H54 (cell line): ENCODE measurements around the gene SWSAP1.
"Not testable (repeated sequence)": the region's sequence is repeated elsewhere in the genome, so short reads cannot be mapped to it uniquely, and the experiment has no call there.

ENCODE experiments used
- DNase-seq: peaks from one replicate; pipeline ENCODE4 v3.0.0; 2011; ENCODE audit warnings: low spot score, mixed read lengths; ENCODE audit not compliant: insufficient read length
- FAIRE-seq: peaks from 3 replicates; lab custom pipeline; 2011; peaks lifted over from hg19 to GRCh38; lab: Jason Lieb, UNC
- POLR2A ChIP-seq: IDR thresholded peaks from 2 replicates; pipeline ENCODE4 v1.6.1; 2011; ENCODE audit warnings: low read depth, mild to moderate bottlenecking, low read length

SWSAP1 gene, protein sequence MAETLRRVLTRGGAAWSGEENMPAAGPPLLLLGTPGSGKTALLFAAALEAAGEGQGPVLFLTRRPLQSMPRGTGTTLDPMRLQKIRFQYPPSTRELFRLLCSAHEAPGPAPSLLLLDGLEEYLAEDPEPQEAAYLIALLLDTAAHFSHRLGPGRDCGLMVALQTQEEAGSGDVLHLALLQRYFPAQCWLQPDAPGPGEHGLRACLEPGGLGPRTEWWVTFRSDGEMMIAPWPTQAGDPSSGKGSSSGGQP

GRCh38 chr19:11374433-11375142, at the start of gene SWSAP1:
TSS of gene SWSAP1 (plus strand) at chr19:11374666. CDS start at chr19:11374681, 15 bp downstream.
- DNase-seq (peak; percentile 97), FAIRE-seq (peak; percentile 87)

DNA sequence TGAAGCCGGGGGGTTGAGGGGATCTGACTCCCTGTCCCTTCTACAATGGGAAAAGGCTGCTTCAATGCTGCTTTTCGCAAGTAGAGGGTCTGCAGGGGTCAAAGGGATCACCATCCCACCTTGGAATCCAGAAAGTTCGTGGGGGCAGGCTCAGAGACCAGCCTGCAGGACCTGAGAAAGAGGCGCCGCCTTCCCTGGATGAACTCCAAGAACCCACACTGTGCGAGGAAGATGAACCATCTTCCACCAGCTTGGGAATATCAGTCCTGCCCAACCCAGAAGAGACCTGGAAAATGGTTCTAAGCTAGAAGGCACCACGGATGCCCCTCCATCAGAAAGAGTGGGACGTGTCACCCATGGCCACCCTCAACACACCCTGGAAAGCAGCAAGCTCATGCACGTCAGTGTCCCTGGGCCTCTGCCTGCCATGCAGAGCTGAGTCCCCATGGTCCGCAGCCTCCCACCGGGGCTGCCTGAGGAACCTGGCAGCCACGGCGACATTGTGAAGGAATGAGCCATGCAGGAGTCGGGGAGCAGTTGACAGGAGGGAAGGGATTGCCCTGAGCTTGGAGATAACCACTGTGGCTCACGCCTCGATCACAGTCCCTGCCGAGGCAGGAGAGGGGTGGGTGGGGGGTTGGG, 49.6 kb upstream of the SWSAP1 start:
- TF ChIP-seq POLR2A: no peak
- FAIRE-seq (no peak), DNase-seq (no peak)

More at GRCh38 chr19:11374433-11375142, at the start of gene SWSAP1:
- TF ChIP-seq POLR2A: peak; percentile 55

DNA sequence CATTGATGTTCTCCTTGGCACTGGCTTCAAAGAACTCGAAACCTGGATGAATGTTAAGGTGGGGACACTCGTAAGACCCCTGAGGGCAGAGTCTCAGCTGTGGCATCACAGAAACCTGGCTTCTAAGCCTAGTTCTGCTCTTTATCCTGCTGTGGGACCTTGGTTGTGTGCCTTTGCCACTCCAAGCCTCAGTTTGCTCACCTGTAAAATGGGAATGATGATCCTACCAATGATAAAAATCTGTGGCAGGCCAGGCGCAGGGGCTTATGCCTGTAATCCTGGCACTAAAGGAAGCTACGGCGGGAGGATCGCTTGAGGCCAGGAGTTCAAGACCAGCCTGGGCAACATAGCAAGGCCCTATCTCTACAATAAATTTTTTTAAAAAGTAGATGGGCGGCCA, 48.9 kb upstream of the SWSAP1 start:
- no peak for TF ChIP-seq POLR2A
- FAIRE-seq: no peak
- DNase-seq: no peak

- TF ChIP-seq POLR2A: no peak
- no peak for DNase-seq
- FAIRE-seq: no peak
Observed at GRCh38 chr19:11330127-11330526, 44.3 kb upstream of the SWSAP1 start.

DNA sequence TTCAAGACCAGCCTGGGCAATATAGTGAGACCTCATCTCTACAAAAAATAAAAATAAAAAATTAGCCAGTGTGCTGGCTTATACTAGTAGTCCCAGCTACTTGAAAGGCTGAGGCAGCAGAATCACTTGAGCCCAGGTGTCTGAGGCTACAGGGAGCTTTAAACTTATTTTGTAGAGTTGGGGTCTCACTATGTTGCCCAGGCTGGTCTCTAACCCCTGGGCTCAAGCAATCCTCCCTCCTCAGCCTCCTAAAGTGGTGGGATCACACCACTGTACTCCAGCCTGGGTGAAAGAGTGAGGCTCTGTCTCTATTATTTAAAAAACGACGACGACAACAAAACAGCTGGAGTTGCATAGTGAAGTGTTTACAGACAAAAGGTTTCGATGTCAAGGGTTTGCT, 43.0 kb upstream of the SWSAP1 start:
- DNase-seq (no peak), FAIRE-seq (no peak)
- no peak for TF ChIP-seq POLR2A

DNA sequence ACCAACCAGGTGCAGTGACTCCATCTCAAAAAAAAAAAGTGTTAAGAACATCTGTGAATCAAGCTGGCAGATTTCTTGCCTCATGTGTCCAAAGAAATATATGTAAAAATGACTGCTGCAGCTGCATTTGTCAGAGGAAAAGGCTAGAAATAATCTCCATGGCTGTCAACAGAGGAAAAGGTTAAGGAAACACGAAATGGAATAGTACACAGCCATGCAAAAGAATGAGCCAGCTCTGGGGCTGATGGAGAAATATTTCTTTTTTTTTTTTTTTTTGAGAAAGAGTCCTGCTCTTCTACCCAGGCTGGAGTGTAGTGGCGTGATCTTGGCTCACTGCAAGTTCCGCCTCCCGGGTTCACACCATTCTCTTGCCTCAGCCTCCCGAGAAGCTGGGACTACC, 41.6 kb upstream of the SWSAP1 start:
- FAIRE-seq: no peak
- no peak for DNase-seq
- no peak for TF ChIP-seq POLR2A

- not testable (repeated sequence) for DNase-seq, FAIRE-seq
Observed at GRCh38 chr19:11333838-11334237, 40.6 kb upstream of the SWSAP1 start.

GRCh38 chr19:11335449-11336146, 38.9 kb upstream of the SWSAP1 start:
- TF ChIP-seq POLR2A: no peak
- no peak for FAIRE-seq
- no peak for DNase-seq

DNA sequence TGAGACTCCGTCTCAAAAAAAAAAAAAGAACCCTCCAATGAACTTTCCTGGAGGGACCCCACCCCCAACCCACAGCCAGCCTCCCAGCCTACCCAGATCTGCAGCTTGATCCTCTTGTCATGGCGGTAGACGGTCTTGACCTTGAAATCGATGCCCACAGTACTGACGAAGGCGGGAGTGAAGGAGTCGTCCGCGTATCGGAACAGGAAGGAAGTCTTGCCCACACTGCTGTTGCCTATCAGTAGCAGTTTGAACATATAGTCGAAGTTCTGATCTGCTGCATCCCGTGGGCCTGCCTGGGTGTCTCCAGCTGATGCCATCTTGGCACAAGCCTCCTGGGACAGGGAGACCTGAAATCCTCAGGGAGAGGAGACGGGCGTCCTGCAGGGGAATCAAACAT, 37.4 kb upstream of the SWSAP1 start:
- TF ChIP-seq POLR2A: no peak
- no peak for FAIRE-seq

DNA sequence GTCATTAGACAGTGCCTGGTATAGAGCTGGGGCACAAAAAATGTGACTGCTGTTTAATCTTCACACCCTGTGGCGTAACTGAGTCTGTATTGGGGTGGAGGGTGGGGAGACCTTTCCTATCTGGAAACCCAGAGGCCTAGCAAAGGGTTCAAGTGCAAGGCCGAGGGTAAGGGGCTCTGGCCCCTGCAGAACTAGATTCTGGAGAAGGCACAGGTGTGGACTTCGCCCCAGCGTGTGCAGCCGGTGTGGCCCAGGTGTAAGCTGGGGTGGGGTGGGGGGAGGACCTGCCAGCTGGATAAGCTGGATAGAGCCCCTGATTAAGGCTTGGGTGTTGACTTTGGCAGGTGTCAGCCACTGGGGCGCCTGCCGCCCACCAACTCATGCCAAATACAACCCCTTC, 36.3 kb upstream of the SWSAP1 start:
- DNase-seq: no peak
- TF ChIP-seq POLR2A: no peak
- no peak for FAIRE-seq

More for the DNA sequence above, 37.4 kb upstream of the SWSAP1 start:
- DNase-seq: no peak

DNA sequence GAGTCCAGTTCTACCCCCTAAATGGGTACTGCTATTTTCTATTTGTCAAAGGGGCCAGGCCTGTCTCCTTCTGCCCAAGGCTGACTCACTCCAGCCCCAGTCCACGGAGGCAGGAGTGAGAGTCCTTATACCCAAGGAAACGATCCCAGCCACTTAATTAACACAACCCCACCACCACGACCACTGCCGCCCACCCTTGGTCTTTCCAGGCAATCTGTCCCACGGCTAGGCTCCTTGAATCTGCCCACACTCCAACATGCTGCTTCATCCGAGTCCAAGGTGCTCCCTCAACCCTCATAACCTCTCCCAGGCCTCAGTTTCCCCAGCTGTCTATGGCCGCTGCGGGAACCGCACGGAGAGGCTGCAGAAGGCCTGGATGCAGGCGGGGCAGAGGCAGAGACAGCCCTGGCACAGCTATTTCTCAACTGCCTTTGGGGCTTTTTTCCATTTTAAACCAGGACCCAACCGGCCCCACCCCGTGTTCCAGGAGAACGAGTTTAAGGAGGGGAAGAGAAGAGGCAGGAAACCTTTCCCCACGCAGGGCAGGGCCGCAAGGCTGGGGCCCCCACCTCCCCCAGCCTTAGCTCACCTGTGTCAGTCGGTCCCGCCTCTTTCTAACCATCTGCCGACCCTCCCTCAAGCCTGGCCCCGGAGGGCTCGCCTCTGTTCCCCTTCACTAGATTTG, 35.8 kb upstream of the SWSAP1 start:
- TF ChIP-seq POLR2A: no peak
- no peak for FAIRE-seq
- no peak for DNase-seq

DNA sequence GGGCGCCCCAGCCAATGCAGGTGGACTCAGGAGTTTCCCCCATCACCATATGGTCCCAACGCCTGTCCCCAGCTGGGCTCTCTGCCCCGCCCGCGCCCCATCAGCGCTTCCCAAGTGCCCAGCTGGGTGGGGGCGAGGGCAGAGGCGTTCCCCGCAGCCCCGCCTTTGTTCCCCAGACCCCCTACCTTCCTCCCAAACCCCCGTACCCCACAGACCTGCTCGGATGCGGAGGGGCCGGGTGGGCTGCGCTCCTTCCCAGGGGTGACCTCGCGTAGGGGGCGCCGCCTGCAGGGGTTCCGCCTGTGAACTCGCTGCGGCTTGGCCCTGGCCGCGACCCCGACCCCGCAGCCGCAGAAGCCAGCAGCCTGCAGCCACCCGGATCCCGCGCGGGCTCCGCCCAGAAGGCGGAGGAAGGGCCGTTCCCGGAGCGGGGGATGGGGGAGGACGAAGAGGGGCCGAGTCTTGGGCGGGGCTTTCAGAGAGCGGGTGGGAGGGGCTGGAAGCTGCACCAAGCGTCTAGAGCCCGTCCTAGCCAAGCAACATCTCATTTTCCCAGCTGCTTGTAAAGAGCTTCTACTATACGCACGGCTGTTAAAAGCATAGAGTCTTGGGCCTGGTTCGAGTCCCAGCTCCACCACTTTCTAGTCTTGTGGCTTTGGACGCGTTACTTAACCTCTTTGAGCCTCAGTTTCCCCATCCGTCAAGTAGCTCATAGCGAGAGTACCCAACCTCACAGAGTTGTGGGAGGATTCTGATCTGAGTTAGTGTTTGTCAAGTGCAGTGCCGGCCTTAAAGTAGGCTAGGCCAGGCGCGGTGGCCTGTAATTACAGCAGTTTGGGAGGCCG, 35.0 kb upstream of the SWSAP1 start, which contains the start of gene RAB3D:
TSS of gene RAB3D (minus strand) at position 404 of the 845 bp plus-strand sequence. CDS start 2,258 bp downstream, outside the sequence.
- peak; percentile 89 for DNase-seq
- TF ChIP-seq POLR2A: 0 out of 2 replicates have a peak, but pooled peaks have one; percentile 22
- peak; percentile 30 for FAIRE-seq

DNA sequence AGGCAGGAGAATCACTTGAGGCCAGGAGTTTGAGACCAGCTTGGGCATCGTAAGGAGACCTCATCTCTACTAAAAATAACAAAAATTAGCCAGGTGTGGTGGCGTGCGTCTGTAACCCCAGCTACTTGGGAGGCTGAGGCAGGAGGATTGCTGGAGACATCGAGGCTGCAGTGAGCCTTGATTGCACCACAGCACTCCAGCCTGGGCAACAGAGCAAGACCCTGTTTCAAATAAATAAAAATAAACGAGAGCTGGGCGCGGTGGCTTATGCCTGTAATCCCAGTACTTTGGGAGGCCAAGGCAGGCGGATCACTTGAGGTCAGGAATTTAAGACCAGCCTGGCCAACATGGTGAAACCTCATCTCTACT, 34.4 kb upstream of the SWSAP1 start:
- DNase-seq, FAIRE-seq: not testable (repeated sequence)
